Glutamatergic neuron (in vitro differentiated cells): Measurements from ENCODE around the gene COX4I1. TPM values are rescaled to one million over a fixed set of nuclear protein-coding genes. Genes with fewer than 3 reads are reported as not detected.

Source experiments
- DNase-seq: peaks from one replicate; pipeline ENCODE4 v3.0.0; 2022
- H3K27ac Mint-ChIP-seq: one replicate; pipeline ENCODE4 v1.8.0; 2020; ENCODE audit warnings: mild to moderate bottlenecking, mixed read lengths, inconsistent platforms; ENCODE audit not compliant: unreplicated experiment
- H3K27me3 Mint-ChIP-seq: one replicate; pipeline ENCODE4 v1.8.0; 2020; ENCODE audit warnings: mild to moderate bottlenecking, moderate library complexity, mixed read lengths, inconsistent platforms; ENCODE audit not compliant: unreplicated experiment
- H3K36me3 Mint-ChIP-seq: one replicate; pipeline ENCODE4 v1.8.0; 2020; ENCODE audit warnings: mild to moderate bottlenecking, mixed read lengths, inconsistent platforms; ENCODE audit not compliant: unreplicated experiment
- H3K4me1 Mint-ChIP-seq: one replicate; pipeline ENCODE4 v1.8.0; 2020; ENCODE audit warnings: mild to moderate bottlenecking, low read depth, mixed read lengths, inconsistent platforms; ENCODE audit not compliant: unreplicated experiment
- H3K4me3 Mint-ChIP-seq: one replicate; pipeline ENCODE4 v1.8.0; 2020; ENCODE audit warnings: mild to moderate bottlenecking, mixed read lengths, inconsistent platforms; ENCODE audit not compliant: unreplicated experiment
- H3K9me3 Mint-ChIP-seq: one replicate; pipeline ENCODE4 v1.8.0; 2020; ENCODE audit warnings: mild to moderate bottlenecking, moderate library complexity, mixed read lengths, inconsistent platforms; ENCODE audit not compliant: unreplicated experiment
- total RNA-seq: library from RNA; stranded (reverse); fragmentation: NEBNext Ultra II Directional; extraction: Animal tissue kit (Norgen Biotek cat#: 25700); gene quantifications from one replicate; pipeline ENCODE4 v1.2.1, GENCODE V29; 2021; ENCODE audit not compliant: unreplicated experiment
- TF ChIP-seq, protein P1 (sequence below): fragments of 200-600 bp; sonication (generic); IDR thresholded peaks from one replicate; pipeline ENCODE4 v1.5.0; 2021; ENCODE audit not compliant: partially characterized antibody, unreplicated experiment

COX4I1 gene
- total RNA-seq, 1 donor from 2014 or later, result 544 TPM

- peaks cover 9% of the 10 kb centered on the region for H3K4me1 Mint-ChIP-seq
- H3K27me3 Mint-ChIP-seq, result peaks cover 4% of the 10 kb centered on the region
- no peaks in the 10 kb centered on the region for H3K9me3 Mint-ChIP-seq
- no peaks in the 10 kb centered on the region for H3K36me3 Mint-ChIP-seq
- H3K4me3 Mint-ChIP-seq, result no peak overlapping the region
- TF ChIP-seq, protein P1, sequence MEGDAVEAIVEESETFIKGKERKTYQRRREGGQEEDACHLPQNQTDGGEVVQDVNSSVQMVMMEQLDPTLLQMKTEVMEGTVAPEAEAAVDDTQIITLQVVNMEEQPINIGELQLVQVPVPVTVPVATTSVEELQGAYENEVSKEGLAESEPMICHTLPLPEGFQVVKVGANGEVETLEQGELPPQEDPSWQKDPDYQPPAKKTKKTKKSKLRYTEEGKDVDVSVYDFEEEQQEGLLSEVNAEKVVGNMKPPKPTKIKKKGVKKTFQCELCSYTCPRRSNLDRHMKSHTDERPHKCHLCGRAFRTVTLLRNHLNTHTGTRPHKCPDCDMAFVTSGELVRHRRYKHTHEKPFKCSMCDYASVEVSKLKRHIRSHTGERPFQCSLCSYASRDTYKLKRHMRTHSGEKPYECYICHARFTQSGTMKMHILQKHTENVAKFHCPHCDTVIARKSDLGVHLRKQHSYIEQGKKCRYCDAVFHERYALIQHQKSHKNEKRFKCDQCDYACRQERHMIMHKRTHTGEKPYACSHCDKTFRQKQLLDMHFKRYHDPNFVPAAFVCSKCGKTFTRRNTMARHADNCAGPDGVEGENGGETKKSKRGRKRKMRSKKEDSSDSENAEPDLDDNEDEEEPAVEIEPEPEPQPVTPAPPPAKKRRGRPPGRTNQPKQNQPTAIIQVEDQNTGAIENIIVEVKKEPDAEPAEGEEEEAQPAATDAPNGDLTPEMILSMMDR, result no peak
- no peak for DNase-seq
- H3K27ac Mint-ChIP-seq, result no peak overlapping the region
These were observed 45.1 kb upstream of the COX4I1 start for GRCh38 chr16:85754413-85754812.

- Mint-ChIP-seq H3K36me3 (no peaks in the 10 kb centered on the region), H3K4me1 (peaks cover 9% of the 10 kb centered on the region), H3K9me3 (no peaks in the 10 kb centered on the region), H3K4me3 (no peak overlapping the region), H3K27me3 (peaks cover 3% of the 10 kb centered on the region), H3K27ac (no peak overlapping the region)
- TF ChIP-seq, protein P1, result no peak
- DNase-seq, result no peak
These were observed 43.3 kb upstream of the COX4I1 start for GRCh38 chr16:85755929-85756768.

GRCh38 chr16:85757341-85757822 is 42.1 kb upstream of the COX4I1 start:
- H3K4me3 Mint-ChIP-seq, result no peak overlapping the region
- peaks cover 3% of the 10 kb centered on the region for H3K27me3 Mint-ChIP-seq

DNA sequence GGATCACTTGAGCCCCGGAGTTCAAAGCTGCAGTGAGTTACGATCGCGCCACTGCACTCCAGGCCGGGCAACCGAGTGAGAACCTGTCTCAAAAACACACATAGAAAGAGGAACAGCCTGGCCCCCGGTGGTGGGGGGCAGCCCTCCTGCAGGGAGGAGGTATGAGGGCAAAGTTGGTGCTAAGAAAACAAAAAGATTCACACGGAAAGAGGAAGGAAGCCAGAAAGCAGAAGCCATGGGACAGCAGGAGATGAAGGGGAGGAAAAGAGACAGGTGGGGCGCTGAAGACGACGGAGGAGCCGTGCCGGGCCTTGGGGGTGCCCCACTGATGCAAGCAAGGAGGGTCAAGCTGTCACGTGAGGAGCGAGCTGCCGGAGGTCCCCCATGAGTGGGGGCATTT is 40.4 kb upstream of the COX4I1 start:
- H3K27ac Mint-ChIP-seq, result no peak overlapping the region

More at GRCh38 chr16:85757341-85757822, 42.1 kb upstream of the COX4I1 start:
- Mint-ChIP-seq H3K4me1 (peaks cover 9% of the 10 kb centered on the region), H3K36me3 (no peaks in the 10 kb centered on the region), H3K9me3 (peaks cover 1% of the 10 kb centered on the region), H3K27ac (no peak overlapping the region)
- DNase-seq, result no peak
- TF ChIP-seq, protein P1, result no peak

More for the DNA sequence above, 40.4 kb upstream of the COX4I1 start:
- peaks cover 3% of the 10 kb centered on the region for H3K27me3 Mint-ChIP-seq
- no peak overlapping the region for H3K4me3 Mint-ChIP-seq
- no peak for DNase-seq
- peaks cover 1% of the 10 kb centered on the region for H3K4me1 Mint-ChIP-seq
- TF ChIP-seq, protein P1, result no peak
- H3K36me3 Mint-ChIP-seq, result no peaks in the 10 kb centered on the region
- H3K9me3 Mint-ChIP-seq, result peaks cover 1% of the 10 kb centered on the region
